SK-N-SH treated with all-trans-retinoic acid at 6 μM for 48 hours (cell line): ENCODE data around the gene IFNA2.

ENCODE experiments used
- ARNTL ChIP-seq: fragments of 450-650 bp; formaldehyde crosslinking; IDR thresholded peaks from 2 replicates; pipeline ENCODE4 v1.5.0; 2020; ENCODE audit warnings: low read depth, mild to moderate bottlenecking, moderate library complexity, borderline replicate concordance
- ESRRG ChIP-seq: fragments of 250-450 bp; sonication (Bioruptor Pico); IDR thresholded peaks from 2 replicates; pipeline ENCODE4 v1.6.1; 2021; ENCODE audit warnings: mild to moderate bottlenecking
- RARB ChIP-seq: fragments of 250-450 bp; sonication (Bioruptor Pico); IDR thresholded peaks from 2 replicates; pipeline ENCODE4 v1.8.0; 2021; ENCODE audit warnings: mild to moderate bottlenecking, moderate library complexity
- SNAI2 ChIP-seq: fragments of 250-450 bp; sonication (Bioruptor Pico); IDR thresholded peaks from 2 replicates; pipeline ENCODE4 v1.5.0; 2020; ENCODE audit warnings: mild to moderate bottlenecking, moderate library complexity
- ZNF70 ChIP-seq: fragments of 450-650 bp; formaldehyde crosslinking; IDR thresholded peaks from 2 replicates; pipeline ENCODE4 v1.5.0; 2020; ENCODE audit warnings: mild to moderate bottlenecking, moderate library complexity
- TF ChIP-seq, protein P1 (sequence below): fragments of 250-450 bp; sonication (Bioruptor Pico); IDR thresholded peaks from 2 replicates; pipeline ENCODE4 v1.8.0; 2020; ENCODE audit warnings: mild to moderate bottlenecking, moderate library complexity, borderline replicate concordance
- TF ChIP-seq, protein P2 (sequence below): fragments of 250-450 bp; sonication (Bioruptor Pico); IDR thresholded peaks from 2 replicates; pipeline ENCODE4 v1.8.0; 2021; ENCODE audit warnings: low read depth, mild to moderate bottlenecking, moderate library complexity, borderline replicate concordance

DNA sequence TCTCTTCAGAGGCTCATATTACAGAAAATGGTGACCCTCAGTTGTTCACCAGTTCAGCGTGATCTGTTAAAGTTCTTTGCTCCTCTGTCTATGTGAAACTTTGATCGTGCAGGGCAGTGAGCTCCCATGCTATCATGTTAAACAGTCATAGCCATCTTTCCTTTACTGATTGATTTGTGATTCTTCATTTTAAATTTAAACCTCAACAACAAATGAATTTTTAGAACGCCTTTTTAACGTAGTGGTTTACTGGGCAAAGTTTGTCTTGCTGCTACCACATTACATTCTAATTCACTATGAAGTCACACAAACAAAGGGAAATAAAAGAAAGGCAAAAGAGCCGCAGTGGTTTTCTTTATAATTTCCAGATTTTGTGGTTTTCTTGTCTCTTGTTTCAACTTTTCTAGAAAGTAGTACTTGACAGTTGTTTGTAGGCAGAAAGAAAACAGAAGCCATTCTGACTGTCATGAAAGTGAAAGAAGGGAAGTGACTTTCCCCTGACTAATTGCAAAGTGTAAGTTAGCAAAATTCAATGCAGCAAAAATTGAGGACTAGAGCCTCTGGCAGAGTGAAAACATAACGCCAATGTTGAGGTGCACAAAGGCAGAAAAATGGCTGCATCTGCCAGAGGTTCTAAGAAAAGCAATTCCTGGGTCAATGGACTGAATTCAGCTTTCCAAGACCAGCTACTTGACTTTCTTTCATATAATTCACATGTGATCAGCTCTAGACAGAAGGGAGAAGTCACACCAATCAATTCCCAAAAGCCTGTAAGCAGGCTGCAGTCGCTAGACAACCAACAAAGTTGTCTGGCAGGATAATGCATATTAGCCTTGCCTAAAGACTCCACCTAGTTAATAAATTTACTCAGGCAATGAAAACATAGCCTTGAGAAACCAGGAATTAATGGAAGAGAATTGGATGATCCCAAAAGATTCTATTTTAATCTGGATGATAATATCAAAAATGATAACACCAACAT lies 27.4 kb downstream of the IFNA2 start:
- TF ChIP-seq ARNTL (CRISPR knock-in tag) = no peak
- TF ChIP-seq SNAI2 = no peak
- TF ChIP-seq, protein P1, sequence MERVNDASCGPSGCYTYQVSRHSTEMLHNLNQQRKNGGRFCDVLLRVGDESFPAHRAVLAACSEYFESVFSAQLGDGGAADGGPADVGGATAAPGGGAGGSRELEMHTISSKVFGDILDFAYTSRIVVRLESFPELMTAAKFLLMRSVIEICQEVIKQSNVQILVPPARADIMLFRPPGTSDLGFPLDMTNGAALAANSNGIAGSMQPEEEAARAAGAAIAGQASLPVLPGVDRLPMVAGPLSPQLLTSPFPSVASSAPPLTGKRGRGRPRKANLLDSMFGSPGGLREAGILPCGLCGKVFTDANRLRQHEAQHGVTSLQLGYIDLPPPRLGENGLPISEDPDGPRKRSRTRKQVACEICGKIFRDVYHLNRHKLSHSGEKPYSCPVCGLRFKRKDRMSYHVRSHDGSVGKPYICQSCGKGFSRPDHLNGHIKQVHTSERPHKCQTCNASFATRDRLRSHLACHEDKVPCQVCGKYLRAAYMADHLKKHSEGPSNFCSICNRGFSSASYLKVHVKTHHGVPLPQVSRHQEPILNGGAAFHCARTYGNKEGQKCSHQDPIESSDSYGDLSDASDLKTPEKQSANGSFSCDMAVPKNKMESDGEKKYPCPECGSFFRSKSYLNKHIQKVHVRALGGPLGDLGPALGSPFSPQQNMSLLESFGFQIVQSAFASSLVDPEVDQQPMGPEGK = no peak
- TF ChIP-seq ZNF70 (CRISPR knock-in tag) = no peak
- TF ChIP-seq RARB (CRISPR knock-in tag) = no peak
- TF ChIP-seq ESRRG = no peak
- TF ChIP-seq, protein P2, sequence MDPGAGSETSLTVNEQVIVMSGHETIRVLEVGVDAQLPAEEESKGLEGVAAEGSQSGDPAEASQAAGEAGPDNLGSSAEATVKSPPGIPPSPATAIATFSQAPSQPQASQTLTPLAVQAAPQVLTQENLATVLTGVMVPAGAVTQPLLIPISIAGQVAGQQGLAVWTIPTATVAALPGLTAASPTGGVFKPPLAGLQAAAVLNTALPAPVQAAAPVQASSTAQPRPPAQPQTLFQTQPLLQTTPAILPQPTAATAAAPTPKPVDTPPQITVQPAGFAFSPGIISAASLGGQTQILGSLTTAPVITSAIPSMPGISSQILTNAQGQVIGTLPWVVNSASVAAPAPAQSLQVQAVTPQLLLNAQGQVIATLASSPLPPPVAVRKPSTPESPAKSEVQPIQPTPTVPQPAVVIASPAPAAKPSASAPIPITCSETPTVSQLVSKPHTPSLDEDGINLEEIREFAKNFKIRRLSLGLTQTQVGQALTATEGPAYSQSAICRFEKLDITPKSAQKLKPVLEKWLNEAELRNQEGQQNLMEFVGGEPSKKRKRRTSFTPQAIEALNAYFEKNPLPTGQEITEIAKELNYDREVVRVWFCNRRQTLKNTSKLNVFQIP = no peak
